ACHN (cell line): ENCODE data around the gene DNAH11.

Source experiments
- DNase-seq: peaks from one replicate; pipeline ENCODE4 v3.0.0-alpha.2; 2015
- in situ Hi-C: cut with HindIII; loops from 2 replicates; pipeline ENCODE4 v1.10.0; 2017; ENCODE audit warnings: low sequenced_read_pairs, low pct_ligation_motif_present, low pct_unique_long_range_greater_than_20kb

Gene DNAH11

DNA sequence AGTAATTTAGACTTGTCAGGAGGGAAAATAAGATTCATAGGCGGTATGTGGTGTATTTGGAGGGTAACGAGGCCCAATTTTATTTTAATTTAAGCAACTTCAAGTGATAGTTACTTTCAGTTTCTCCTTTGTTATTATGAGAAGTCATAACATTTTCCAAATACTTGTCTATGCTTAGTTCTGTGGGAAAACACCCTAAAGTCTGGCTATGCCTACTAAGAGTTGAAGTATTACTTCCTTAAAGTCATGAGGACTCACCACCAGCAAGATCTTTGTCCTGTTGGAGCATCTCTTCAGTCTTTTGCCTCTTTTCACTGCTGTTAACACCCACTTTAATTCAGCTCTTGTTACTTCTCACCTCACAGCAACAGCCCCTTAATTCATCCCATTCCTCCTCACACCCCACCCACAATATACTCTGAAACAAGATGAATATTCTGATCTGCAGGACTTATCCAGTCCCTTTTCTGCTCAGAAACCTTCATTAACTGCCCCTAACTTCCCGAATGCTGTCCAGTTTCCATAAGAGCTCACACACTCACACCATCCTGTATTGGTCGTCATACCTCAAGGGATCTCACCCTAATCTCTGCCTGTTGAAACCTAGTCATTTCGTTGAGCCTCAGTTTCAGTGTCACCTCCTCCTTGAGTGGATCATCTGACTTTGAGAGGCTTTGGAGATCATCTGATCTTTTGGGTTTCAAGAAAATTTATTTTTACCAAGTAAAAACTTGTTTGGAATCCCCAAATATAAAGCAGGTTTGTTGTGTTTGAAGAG is 61.3 kb downstream of the DNAH11 start:
- no peak for DNase-seq
- in situ Hi-C loops: no loop called here

- in situ Hi-C loops: no loop called here
- no peak for DNase-seq
Measured at GRCh38 chr7:21605008-21605585, 62.3 kb downstream of the DNAH11 start.

GRCh38 chr7:21608465-21608864 is 65.6 kb downstream of the DNAH11 start:
- in situ Hi-C loops: no loop called here
- no peak for DNase-seq

DNA sequence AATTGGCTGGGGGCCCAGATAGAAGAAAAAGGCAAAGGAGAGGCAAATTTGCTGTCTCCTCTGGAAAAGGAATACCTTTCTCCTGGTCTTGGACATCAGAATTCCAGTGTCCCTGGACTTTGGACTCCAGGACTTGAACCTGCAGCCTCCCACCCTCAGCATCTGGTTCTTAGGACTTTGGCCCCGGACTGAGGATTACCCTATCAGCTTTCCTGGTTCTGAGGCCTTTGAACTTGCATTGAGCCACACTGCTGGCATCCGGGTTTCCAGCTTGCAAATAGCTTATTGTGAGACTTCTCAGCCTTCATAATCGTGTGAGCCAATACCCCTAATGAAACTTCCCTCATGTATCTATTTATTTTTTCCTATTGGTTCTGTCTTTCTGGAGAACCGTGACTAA is 68.3 kb downstream of the DNAH11 start:
- in situ Hi-C loops: no loop called here
- DNase-seq: no peak

DNA sequence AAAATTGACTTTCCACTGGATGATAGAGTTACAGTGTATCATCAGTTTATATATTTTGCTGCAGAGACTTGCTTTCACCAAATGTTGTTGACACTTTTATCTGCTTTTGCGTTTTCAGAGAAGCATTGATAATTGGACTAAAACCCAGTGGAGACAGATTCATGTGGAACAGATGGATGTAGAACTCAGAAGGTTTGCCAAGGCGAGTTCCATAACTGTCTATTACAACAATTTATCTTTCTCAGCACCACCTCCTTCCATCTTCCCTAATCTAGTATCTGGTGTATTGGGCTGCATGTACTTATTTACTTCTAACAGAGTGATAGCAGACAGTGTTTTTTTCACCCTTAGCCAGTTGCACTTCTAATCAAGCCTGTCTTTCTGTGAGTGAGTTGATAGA is 73.3 kb downstream of the DNAH11 start:
- in situ Hi-C loops: no loop called here
- no peak for DNase-seq

DNA sequence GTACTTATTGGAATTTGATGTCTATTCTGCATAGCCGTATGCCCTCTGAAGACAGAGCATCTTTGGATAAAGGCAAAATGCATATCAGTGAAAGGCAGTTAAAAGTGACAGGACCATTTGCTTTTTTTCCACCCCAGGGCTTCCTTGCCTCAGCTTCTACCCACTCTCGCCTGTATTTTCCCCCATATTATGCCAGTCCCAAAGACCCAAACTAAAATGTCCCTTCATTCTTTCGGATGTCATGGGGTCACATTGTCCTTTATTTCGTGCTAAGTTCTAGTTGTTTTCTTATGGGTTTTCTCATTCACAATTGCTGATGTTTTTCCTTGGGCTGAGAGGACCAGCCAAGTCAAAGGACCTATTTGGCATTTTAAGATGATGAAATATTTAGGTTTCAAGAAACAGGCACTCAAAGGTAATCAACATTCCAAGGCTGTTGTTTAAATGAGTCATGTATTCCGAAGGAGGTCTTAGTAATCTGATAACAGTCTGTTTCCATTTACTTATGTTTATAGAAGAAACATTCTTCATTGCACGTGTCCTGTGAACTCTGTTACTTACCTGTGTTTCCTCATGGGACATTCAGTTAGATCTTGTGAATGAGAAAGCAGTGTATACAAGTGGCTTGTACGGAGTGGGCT is 74.1 kb downstream of the DNAH11 start:
- in situ Hi-C loops: no loop called here
- peak; percentile 37 for DNase-seq

DNA sequence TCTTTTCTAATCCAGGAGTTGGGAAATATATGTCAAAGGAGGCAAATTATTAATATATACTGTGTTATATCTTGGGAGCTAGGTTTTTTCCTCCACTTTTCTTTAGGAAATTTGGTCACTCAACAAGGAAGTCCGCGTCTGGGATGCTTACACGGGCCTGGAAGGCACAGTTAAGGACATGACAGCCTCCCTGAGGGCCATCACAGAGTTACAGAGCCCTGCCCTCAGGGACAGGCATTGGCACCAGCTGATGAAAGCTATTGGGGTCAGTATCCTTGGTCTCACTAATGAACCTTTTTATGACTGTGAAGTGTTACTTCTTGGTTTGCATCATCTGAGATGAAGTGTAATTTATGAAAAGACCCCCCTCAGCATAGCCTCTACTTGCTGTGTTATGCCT is 74.7 kb downstream of the DNAH11 start:
- in situ Hi-C loops: no loop called here

GRCh38 chr7:21617916-21618390 is 75.1 kb downstream of the DNAH11 start:
- in situ Hi-C loops: no loop called here
- DNase-seq: peak; percentile 19

More for the DNA sequence above, 74.7 kb downstream of the DNAH11 start:
- DNase-seq: no peak

- in situ Hi-C loops: no loop called here
- DNase-seq: no peak
Measured at GRCh38 chr7:21618706-21619105, 75.9 kb downstream of the DNAH11 start.

DNA sequence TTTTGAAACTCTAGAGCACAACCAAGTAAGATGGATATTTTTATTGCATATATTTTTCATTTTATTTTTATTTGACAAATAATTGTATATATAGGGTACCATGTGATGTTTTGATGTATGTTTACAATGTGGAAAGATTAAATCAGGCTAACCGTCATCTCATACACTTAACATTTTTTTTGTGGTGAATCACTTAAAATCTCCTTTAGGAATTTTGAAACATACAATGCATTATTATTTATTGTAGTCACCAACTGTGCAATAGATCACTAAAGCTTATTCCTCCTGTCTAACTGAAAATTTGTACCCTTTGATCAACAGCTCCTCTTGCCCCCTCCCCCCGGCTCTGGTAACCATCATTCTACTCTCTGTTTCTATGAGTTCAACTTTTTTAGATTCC is 77.2 kb downstream of the DNAH11 start:
- in situ Hi-C loops: no loop called here
- no peak for DNase-seq

DNA sequence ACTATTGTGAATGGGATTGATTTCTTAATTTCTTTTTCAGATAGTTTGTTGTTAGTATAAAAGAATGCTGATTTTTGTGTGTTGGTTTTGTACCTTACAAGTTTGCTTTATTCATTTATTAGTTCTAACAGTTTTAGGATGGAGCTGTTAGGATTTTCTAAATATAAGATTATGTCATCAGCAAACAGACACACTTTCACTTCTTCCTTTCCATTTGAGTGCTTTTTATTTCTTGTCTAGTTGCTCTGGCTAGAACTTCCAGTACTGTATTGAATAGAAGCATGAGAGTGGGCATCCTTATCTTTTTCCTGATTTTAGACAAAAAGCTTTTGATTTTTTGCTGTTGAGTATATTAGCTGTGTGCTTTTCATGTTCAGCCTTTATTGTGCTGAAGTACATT is 81.5 kb downstream of the DNAH11 start:
- in situ Hi-C loops: no loop called here
- DNase-seq: no peak

- DNase-seq: no peak
- in situ Hi-C loops: no loop called here
Measured at GRCh38 chr7:21636694-21637093, 93.9 kb downstream of the DNAH11 start.

DNA sequence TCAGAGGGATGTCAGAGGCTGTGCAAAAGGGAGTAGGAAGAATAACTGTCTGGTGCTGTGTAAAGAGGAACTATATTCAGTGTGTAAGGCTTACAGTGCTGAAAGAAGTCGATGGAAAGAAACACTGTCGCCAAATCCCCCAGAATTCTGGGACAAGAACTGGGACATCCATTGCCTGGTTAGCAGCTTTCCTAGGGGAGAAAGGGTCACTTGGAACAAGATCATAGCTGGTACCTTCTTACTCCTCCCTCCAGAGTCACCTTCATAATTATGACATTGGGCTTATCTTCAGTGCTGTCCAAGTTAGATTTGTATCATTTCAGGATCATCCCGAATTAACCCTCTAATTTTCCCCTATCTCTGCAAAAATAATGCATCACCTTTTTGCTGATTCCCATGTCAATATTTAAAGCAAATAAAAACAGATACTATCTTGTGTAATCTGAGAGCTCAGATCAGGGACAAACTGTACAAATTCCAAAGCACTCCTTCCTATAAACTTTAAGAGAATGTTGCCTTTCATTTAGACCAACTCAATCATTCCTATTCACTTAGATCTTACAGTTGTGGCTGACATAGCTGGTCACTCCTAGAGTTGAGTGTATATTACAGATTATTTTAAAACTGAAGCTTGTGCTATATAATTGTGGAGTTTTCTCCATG is 96.5 kb downstream of the DNAH11 start:
- in situ Hi-C loops: no loop called here
- DNase-seq: no peak

- in situ Hi-C loops: no loop called here
- DNase-seq: no peak
Measured at GRCh38 chr7:21640105-21640504, 97.3 kb downstream of the DNAH11 start.

- in situ Hi-C loops: no loop called here
- no peak for DNase-seq
Measured at GRCh38 chr7:21641546-21641945, 98.7 kb downstream of the DNAH11 start.

DNA sequence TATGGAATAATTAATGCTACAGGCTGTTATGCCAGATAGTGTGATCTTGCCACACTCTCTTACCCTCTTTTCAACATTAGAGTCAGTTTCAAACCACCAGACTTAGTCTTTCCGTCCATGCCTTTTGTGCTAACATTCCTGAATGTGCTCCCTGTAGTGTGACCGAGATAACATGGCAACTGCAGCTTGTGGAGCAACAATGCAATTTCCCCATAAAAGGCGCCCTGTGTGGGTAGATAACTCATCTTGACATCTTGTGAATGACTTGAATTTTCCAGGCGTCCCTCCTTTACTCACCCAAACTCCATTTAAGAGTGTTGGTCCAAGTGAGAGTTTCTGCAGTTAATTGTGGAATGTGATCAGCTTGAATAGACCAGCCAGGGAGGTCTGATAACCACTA is 99.6 kb downstream of the DNAH11 start:
- no peak for DNase-seq
- in situ Hi-C loops: no loop called here

DNA sequence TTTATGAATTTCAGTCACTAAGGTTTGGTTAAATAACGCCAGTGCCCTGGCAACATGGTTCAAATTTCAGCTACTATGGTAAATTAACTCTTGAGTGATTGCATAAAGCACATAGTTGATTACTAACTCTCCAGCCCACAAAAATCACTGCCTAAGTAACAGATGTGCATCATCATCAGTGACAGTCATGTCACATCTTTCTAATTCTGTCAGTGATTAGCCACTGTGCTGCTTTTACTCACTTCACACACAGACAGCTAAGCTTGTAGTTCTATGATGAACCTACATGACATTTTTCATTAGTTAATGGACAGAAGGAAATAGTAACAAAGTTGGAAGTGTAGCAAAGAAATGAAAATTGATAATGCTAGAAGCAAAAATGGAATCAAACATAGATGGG is 108.9 kb downstream of the DNAH11 start:
- no peak for DNase-seq
- in situ Hi-C loops: no loop called here

DNA sequence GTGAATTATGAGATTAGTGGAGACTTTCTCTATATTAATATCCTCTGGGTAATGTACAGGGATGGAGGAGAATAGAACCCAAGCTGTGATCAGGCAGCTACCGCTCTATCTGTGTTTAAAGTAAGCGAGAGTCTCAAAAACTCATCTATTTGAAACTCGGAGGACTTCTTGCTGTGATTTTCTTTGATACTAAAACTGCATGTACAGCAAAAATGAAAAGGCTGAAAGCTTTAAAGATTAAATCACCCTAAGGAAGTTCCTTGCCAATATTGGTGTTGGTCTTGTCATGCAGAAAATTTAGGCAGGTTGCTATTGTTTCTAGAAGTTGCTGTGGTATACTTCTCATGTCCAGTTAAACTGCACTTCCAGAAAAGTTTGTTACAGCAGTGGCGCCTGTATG is 110.8 kb downstream of the DNAH11 start:
- DNase-seq: no peak
- in situ Hi-C loops: no loop called here

DNA sequence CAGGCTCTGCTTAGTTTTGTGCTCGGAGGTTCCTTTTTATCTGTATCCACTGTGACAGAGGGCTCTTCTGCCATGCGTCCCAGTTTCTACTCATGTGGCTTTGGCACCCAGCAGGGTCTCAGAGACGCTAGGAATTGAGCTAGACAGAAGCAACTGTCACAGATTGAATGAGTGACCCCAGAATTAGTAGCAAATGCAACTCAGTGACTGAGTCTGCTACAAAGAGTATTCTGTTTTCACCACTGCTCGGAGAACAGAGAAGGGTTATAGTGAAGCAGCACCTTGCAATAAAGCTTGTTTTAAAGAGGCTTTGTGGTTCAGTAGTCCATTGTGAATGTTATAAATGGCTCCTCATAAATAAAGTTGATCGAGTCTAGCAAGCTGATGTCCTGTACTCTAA is 113.2 kb downstream of the DNAH11 start:
- no peak for DNase-seq
- in situ Hi-C loops: no loop called here
